ENCODE measurements around the gene CEP350.
"Not testable (repeated sequence)": the region's sequence is repeated elsewhere in the genome, so short reads cannot be mapped to it uniquely, and the experiment has no call there.

Gene CEP350

DNA sequence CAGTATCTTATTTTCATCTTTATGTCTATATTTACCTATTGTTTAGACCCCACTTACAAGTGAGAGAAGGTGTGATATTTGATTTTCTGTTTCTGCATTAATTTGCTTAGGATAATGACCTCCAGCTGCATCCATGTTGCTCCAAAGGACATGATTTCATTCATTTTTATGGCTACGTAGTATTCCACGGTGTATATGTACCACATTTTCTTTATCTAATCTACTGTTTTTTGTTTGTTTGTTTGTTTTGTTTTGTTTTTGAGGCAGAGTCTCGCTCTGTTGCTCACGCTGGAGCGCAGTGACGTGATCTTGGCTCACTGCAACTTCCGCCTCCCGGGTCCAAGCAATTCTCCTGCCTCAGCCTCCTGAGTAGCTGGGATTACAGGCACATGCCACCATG is 7.6 kb downstream of the CEP350 start:
- H3K9me3 Mint-ChIP-seq; intact Hi-C loops (cut with micrococcal nuclease); H3K27ac Mint-ChIP-seq; H3K4me3 Mint-ChIP-seq; H3K27me3 Mint-ChIP-seq: not testable (repeated sequence)
- Mint-ChIP-seq H3K4me1 (ENCODE audit: low read depth) (peaks cover 25% of the 10 kb centered on the region), H3K36me3 (ENCODE audit: low read depth) (peaks cover 21% of the 10 kb centered on the region)

DNA sequence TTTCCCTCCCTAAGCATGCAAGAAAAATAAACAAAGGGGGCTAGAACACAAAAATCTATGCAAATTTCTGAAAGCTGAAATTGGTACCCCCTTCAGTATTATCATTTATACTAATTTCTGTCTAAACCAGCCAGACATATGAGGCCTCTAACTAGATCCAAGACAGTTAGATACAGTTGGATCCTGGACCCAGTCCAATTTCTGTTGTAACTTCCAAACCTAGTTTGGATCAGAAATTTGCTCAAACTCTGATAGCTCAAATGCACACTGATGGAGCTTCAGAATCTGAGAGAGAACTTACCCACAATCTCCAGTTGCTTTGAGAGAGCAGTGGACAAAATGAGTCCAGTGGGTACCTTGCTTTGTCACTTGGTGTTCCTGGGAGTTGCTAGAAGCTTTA is 11.9 kb downstream of the CEP350 start:
- Mint-ChIP-seq H3K27ac (no peak overlapping the region), H3K4me1 (ENCODE audit: low read depth) (peaks cover 41% of the 10 kb centered on the region), H3K27me3 (no peaks in the 10 kb centered on the region), H3K9me3 (no peaks in the 10 kb centered on the region), H3K36me3 (ENCODE audit: low read depth) (peaks cover 30% of the 10 kb centered on the region), H3K4me3 (no peak overlapping the region)
- intact Hi-C loops (cut with micrococcal nuclease) = no loop called here

DNA sequence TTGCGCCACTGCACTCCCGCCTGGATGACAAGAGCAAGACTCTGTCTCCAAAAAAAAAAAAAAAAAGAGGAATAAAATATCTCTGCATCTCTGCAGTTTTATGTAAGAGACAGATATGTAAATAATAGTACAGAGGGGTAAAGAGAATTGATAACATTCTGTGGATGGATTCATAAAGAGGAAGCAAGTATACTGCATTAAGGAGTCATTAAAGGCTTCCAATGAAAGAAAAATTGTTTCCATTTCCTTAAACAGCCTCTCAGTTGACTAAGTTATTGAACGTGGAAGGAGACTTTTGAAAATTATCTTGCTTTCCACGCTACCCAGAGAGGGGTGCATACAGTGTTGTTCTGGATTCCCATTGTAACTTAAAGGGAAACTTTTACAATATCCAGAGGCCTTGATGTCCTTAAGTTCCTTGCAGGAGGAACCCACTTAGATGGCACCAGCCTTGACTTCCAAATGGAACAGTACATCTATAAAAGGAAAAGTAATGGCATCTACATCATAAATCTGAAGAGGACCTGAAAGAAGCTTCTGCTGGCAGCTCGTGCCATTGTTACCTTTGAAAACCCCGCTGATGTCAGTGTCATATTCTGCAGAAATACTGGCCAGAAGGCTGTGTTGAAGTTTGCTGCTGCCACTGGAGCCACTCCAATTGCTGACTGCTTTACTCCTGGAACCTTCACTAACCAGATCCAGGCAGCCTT is 13.8 kb downstream of the CEP350 start:
- intact Hi-C loops (cut with micrococcal nuclease) = no loop called here
- Mint-ChIP-seq H3K27me3 (no peaks in the 10 kb centered on the region), H3K36me3 (ENCODE audit: low read depth) (peaks cover 19% of the 10 kb centered on the region), H3K27ac (peak overlapping the region; percentile 30), H3K4me3 (no peak overlapping the region), H3K4me1 (ENCODE audit: low read depth) (peaks cover 51% of the 10 kb centered on the region), H3K9me3 (no peaks in the 10 kb centered on the region)

DNA sequence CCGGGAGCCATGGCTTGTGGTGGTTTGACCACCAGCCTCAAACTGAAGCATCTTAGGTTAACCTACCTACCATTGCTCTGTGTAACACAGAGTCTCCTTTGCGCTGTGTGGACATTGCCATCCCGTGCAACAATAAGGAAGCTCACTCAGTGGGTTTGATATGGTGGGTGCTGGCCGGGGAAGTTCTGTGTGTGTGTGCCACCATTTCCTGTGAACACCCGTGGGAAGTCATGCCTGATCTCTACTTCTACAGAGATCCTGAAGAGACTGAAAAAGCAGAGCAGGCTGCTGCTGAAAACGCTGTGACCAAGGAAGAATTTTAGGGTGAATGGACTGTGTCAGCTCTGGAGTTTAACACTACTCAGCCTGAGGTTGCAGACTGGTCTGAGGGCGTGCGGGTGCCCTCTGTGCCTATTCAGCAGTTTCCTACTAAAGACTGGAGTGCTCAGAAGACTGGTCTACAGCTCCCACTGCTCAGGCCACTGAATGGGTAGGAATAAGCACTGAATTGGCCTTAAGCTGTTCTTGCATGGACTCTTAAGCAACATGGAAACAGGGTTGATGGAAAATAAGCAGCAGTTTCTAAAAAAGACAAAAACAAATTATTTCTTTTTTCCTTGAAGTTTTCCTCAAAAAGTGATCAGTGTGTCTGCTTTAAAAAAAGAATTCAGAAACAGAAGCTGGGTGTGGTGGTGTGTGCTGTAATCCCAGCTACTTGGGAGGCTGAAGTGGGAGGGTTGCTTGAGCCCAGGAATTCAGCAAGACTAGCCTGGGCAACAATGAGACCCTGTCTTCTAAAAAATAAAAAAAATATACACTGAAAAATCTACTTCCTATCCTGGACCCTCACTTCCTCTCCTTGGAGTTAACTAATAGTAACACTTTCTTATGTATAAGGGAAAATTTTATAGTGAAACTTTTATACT is 14.6 kb downstream of the CEP350 start:
- Mint-ChIP-seq H3K36me3 (ENCODE audit: low read depth) (peaks cover 19% of the 10 kb centered on the region), H3K27me3 (no peaks in the 10 kb centered on the region), H3K9me3 (no peaks in the 10 kb centered on the region), H3K27ac (peak overlapping the region; percentile 30), H3K4me1 (ENCODE audit: low read depth) (peaks cover 51% of the 10 kb centered on the region), H3K4me3 (no peak overlapping the region)
- intact Hi-C loops (cut with micrococcal nuclease) = no loop called here

DNA sequence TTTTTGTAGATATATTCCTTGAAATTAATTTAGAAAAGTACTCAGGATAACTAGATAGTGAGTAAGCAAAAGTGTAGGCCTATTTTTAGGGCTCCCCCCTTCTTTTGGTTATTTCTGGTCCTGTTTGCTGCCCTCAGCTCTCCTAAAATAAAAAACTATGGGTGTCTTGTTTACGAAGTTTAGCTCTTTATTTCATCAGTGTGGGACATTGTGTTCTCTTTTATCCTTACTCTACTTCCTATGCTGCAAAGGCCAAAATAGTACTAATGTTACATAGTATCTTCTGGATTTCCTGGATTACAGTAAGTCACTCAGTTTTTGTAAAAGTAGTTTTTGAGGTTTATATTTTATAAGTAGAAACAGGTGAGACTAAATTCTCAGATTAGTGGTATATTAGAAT is 15.4 kb downstream of the CEP350 start:
- intact Hi-C loops (cut with micrococcal nuclease) = no loop called here
- Mint-ChIP-seq H3K4me3 (no peak overlapping the region), H3K27ac (no peak overlapping the region), H3K36me3 (ENCODE audit: low read depth) (peaks cover 19% of the 10 kb centered on the region), H3K27me3 (no peaks in the 10 kb centered on the region), H3K9me3 (no peaks in the 10 kb centered on the region), H3K4me1 (ENCODE audit: low read depth) (peaks cover 50% of the 10 kb centered on the region)

DNA sequence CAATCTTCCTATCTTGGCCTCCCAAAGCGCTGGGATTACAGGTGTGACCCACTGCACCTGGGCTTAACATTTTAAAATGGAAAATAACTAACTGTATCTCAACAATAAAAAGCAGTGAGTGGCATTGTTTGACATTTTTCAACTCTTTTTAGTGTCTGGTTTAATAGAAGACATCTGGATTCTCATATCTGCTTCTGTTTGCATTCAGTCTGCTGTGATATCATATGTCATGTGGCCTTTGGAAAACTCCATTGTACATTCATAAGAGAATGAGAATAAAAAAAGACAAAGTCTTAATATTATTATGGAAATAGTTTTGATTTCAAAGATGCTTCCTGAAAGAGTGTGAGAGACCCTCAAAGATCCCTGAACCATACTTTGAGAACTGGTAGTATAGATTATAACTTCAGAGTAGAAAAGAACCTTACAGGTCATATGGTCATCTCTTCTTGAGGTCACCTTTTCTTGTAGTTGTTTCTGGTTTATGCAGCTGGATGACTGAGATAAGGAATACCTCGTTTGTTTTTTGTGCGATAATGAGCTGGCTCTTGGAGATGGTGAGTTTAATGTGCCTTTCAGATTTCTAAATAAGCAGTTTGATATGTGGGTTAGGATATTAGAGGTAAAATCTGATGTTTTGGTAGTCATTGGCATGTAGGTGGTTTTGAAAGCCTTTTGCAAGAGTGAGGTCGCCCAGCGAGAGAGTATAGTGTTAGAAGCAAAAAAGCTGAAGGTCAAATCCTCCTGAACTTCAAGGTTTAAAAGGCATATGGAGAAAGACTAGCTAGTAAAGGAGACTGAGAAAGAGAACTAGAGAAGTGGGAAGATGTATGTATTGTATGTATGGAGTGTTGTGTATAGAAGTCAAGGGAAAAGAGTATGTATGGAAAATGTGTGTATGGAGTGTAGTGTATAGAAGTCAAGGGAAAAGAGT is 17.2 kb downstream of the CEP350 start:
- Mint-ChIP-seq H3K27me3 (no peaks in the 10 kb centered on the region), H3K4me1 (ENCODE audit: low read depth) (peaks cover 60% of the 10 kb centered on the region), H3K4me3 (no peak overlapping the region), H3K36me3 (ENCODE audit: low read depth) (peaks cover 19% of the 10 kb centered on the region), H3K9me3 (no peaks in the 10 kb centered on the region), H3K27ac (no peak overlapping the region)
- intact Hi-C loops (cut with micrococcal nuclease) = no loop called here

DNA sequence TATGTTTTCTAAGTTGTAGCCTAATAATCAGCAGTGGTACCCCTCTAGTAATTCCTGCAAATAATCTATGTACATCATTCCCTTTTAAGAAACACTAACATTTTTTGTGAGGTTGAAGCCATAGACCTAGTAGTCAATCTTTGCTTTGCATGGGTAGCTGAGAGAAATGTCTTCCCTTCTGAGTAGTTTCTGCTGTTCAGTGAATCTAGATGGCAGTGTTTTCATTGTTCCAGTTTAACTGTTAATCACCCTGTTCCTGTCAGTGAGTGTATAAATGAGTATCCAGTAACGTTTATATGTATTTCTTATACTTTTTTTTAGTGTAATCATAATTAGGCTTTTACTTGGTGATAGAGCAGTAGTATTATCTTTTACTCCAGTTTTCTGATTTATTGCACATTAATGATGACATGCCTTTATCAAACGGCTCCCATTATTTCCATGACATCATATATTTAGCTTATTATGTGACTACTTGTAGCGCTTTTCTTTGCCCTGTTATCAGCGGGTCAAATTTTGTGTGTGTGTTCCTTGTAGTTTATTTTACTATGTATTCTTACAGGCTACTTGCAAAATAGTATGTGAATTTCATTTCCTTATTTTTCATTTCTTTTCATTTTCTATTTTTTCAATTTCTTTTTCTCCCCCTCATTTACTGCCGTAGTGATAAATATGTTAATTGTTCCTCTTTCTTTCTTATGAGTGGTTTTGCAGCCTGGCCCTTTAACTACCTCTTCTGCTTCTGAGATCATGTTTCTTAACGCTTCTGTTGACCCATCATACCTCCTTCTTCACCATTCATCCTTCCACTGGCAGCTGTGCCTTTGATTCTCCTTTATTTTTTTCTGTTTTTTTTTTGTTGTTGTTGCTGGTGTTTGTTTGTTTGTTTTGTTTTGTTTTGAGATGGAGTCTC is 18.8 kb downstream of the CEP350 start:
- intact Hi-C loops (cut with micrococcal nuclease) = no loop called here
- Mint-ChIP-seq H3K36me3 (ENCODE audit: low read depth) (peaks cover 9% of the 10 kb centered on the region), H3K27me3 (no peaks in the 10 kb centered on the region), H3K4me3 (no peak overlapping the region), H3K9me3 (no peaks in the 10 kb centered on the region), H3K27ac (no peak overlapping the region), H3K4me1 (ENCODE audit: low read depth) (peaks cover 66% of the 10 kb centered on the region)

DNA sequence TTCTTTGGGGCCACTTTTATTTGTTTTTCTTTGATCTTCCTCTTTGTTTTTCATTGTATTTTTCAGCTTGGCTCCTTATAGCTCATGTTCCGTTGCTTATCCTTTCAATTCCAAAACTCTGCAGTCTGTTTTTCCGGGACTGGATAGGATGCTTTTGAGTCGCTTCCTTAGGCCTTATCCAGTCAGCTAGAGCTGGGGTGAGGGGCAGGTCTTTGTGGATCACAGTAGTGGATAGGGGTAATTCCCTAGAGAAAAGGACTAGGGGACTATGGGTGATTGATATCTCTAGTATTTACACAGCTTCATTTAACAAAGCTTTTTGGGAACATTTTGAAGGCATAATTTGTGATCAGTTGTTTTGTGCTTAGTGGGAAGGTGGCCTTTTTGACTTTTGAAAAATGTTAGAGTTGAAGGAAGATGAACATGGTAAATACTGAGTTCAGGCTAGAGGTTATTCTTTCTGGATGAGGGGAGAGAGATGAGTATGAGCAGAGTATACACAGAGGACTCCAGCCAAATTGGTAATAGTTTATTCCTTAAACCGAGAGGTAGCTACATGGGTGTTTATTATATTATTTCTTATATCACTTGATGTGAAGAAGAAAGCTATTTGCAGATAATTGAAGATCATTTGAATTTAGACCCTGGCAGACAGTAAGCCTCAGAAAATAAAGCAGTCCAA is 22.5 kb downstream of the CEP350 start:
- peak overlapping the region; percentile 61 for H3K27ac Mint-ChIP-seq
- peaks cover 13% of the 10 kb centered on the region for H3K36me3 Mint-ChIP-seq (ENCODE audit: low read depth)
- no peak overlapping the region for H3K4me3 Mint-ChIP-seq
- no peaks in the 10 kb centered on the region for H3K27me3 Mint-ChIP-seq
- peaks cover 52% of the 10 kb centered on the region for H3K4me1 Mint-ChIP-seq (ENCODE audit: low read depth)
- peaks cover 16% of the 10 kb centered on the region for H3K9me3 Mint-ChIP-seq
- intact Hi-C loops (cut with micrococcal nuclease) = no loop called here

DNA sequence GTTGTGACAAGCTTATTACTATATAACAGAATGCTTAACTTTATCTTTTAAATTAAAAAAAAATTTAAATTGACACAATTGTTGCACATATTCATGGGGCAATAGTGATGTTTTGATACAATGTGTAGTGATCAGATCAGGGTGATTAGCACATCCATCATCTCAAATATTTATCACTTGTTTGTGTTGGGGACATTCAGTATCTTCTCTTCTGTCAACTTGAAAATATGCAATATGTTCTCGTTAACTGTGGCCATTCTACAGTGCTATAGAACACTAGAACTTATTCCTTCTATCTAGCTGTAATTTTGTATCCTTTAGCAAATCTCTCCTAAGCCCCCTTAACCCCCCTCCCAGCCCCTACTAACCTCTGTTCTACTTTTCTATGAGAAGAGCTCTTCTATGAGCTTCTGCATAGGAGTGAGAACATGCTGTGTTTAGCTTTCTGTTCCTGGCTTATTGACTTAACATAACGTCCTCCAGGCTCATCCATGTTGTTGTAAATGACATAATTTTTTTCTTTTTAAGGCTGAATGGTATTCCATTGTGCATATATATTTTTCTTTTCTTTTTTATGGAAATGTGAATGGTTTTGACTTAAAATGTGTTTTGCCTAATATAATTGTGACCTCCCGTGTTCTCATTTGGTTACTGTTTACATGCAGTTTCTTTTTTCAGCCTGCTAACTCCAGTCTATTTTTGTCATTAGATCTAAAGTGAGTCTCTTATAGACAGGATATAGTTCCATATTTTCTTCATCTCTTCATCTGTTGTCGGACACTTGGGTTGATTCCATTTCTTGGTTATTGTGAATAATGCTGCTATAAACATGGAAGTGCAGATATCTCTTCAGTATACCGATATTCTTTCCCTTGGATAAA is 23.8 kb downstream of the CEP350 start:
- Mint-ChIP-seq H3K27me3 (no peaks in the 10 kb centered on the region), H3K4me1 (ENCODE audit: low read depth) (peaks cover 38% of the 10 kb centered on the region), H3K27ac (no peak overlapping the region), H3K36me3 (ENCODE audit: low read depth) (peaks cover 13% of the 10 kb centered on the region), H3K9me3 (peaks cover 16% of the 10 kb centered on the region), H3K4me3 (no peak overlapping the region)
- intact Hi-C loops (cut with micrococcal nuclease) = no loop called here

DNA sequence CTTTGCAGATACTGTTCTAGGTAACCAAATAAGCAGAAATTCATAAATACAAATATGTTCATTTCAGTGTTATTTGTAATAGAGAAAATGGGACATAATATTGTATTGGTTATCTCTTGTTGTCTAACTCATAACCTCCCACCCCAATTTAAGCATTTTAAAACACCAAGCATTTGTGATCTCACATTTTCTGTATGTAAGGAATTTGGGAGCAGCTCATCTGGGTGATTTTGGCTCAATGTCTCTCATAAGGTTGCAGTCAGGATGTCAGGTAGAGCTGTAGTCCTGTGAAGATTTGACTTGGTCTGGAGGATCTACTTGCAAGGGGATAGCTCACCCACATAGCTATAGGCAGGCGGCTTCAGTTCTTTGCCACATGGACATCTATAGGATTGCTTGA is 29.5 kb downstream of the CEP350 start:
- Mint-ChIP-seq H3K4me3 (no peak overlapping the region), H3K36me3 (ENCODE audit: low read depth) (peaks cover 26% of the 10 kb centered on the region), H3K4me1 (ENCODE audit: low read depth) (no peaks in the 10 kb centered on the region), H3K9me3 (peaks cover 10% of the 10 kb centered on the region), H3K27me3 (no peaks in the 10 kb centered on the region), H3K27ac (no peak overlapping the region)
- intact Hi-C loops (cut with micrococcal nuclease) = no loop called here

DNA sequence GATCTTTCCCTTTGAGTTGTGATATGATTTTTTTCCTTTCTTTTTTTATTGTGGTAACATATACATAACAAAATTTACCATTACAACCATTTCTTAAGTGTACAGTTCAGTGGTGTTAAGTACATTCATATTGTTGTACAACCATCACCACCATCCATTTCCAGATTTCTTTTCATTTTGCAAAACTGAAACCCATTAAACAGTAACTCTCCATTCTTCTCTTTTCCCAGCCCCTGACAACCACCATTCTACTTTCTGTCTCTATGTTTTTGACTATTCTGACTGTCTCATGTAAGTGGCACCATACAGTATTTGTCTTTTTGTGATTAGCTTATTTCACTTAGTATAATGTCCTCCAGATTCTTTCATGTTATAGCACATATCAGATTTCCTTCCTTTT is 30.3 kb downstream of the CEP350 start:
- H3K9me3 Mint-ChIP-seq = peaks cover 2% of the 10 kb centered on the region
- intact Hi-C loops (cut with micrococcal nuclease) = no loop called here
- peaks cover 23% of the 10 kb centered on the region for H3K36me3 Mint-ChIP-seq (ENCODE audit: low read depth)
- H3K4me1 Mint-ChIP-seq (ENCODE audit: low read depth) = no peaks in the 10 kb centered on the region
- H3K4me3 Mint-ChIP-seq = no peak overlapping the region
- H3K27me3 Mint-ChIP-seq = no peaks in the 10 kb centered on the region
- H3K27ac Mint-ChIP-seq = no peak overlapping the region

DNA sequence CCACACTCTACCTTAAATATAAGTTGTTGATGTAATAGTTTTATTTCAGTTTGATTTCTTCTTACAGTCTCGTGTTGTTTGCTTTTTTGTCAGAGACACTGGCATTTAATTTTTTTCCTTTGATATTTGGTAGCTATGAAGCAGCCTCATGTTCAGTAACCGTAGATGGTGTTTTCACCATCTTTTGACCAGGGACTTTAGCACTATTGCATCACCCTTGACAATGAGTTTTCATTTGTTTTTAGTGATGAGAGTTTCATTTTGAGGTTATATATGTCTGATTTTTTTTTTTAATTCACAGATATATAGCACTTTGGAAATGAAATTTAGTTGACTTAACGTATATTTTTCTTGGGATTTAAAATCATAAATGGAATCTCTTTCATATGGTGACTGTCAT is 36.2 kb downstream of the CEP350 start:
- Mint-ChIP-seq H3K36me3 (ENCODE audit: low read depth) (peaks cover 63% of the 10 kb centered on the region), H3K27me3 (no peaks in the 10 kb centered on the region), H3K4me1 (ENCODE audit: low read depth) (no peaks in the 10 kb centered on the region), H3K27ac (no peak overlapping the region), H3K4me3 (no peak overlapping the region), H3K9me3 (no peaks in the 10 kb centered on the region)
- intact Hi-C loops (cut with micrococcal nuclease) = no loop called here

All from dendritic cell treated with granulocyte-macrophage colony-stimulating factor and Interleukin-4, amounts not matched to agents 40 ng/mL and 50 ng/mL, for 4 days (primary cell).